NCI-H1417 (cell line): ENCODE results near the gene SHROOM4.

Source experiments
- DNase-seq, 3 experiments: peaks; one replicate each; lab custom pipeline; 2025; lab: John Stamatoyannopoulos, UW

Gene SHROOM4

GRCh38 chrX:50780144-50780543 is 33.9 kb downstream of the SHROOM4 start:
- no peak for DNase-seq

- DNase-seq = no peak
These were observed 34.3 kb downstream of the SHROOM4 start for GRCh38 chrX:50779694-50780093.

GRCh38 chrX:50778272-50778671 is 35.7 kb downstream of the SHROOM4 start:
- DNase-seq = no peak

DNA sequence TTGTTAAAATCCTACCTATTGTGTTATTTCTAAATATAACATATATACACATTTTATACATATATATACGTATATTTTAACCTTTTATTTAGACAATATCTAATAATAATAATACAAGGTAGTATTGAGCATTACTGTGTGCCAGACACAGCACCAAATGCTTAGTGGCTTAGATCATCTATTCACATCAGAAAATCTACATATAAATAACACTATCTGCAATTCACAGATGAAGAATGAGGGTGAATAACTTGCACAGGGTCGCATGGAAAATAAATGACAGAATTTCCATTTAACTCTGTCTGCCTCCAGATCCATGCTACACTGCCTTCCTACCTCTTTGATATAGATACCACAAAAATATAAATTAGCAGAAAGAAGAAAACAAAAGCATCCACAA is 37.7 kb downstream of the SHROOM4 start:
- DNase-seq = no peak

- DNase-seq = no peak
These were observed 42.6 kb downstream of the SHROOM4 start for GRCh38 chrX:50771382-50771781.

DNA sequence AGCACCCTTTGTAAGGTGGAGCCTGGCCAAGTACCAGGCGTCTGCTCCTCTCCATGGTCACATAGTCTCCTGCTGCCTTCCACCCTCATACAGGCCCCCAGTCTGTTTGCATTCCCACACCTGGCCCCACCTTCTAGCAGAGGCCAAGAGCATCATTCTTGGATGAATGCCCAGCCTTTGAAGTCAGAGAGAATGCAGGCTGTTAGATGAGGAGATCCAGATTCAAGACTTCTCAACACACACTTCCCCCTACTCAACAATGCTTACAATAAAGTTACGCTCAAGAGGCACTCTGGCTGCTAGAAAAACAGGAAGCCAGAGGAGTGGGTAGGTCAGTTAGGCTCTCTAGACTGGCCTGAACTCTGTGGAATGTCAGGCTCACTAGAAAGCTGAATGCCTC is 43.3 kb downstream of the SHROOM4 start:
- peak in 1 of 3 experiments; percentile 4 for DNase-seq

- peak in 1 of 3 experiments; percentile 15 for DNase-seq
These were observed 44.5 kb downstream of the SHROOM4 start for GRCh38 chrX:50769389-50770063.

GRCh38 chrX:50768801-50769200 is 45.2 kb downstream of the SHROOM4 start:
- DNase-seq = no peak

DNA sequence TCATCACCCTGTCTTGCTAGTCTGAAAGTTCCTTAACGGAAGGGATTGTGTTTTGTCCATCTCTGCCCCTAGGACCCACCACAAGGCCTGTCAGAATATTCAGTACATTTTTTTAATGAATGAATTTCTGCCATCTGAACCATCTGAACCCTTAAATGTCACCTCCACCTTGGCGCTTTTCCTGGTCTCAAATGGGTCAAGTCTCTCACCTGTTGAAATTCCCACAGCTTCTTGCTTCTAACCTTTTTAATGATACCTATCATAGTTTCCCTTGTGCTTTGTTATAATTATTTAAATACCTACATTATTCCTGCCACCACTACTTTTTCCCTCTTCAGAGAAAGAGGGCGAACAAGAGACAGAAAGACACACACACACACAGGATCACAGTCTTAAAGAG is 48.0 kb downstream of the SHROOM4 start:
- no peak for DNase-seq

GRCh38 chrX:50762578-50762977 is 51.4 kb downstream of the SHROOM4 start:
- DNase-seq = no peak

GRCh38 chrX:50756276-50756675 is 57.7 kb downstream of the SHROOM4 start:
- DNase-seq = no peak

DNA sequence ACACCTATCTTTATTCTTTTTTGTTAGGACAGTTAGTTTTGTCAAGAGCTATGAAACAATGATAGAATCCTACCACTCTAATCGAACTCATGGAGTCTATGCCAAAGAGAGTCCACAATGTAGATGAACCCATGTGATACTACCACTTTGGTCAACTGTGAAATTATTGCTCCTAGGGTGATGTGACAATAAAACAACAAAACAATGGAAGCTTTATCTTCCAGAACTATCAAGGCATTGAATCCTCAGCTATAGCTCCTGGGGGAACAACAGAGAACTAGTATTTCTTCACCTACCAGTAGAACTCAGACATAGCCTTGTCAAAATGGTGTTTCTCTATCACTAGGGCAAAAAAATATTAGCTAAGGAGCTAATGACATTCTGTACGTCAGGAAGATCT is 62.9 kb downstream of the SHROOM4 start:
- no peak for DNase-seq

- DNase-seq = peak in 1 of 3 experiments; percentile 19
These were observed 66.5 kb downstream of the SHROOM4 start for GRCh38 chrX:50747471-50747900.

DNA sequence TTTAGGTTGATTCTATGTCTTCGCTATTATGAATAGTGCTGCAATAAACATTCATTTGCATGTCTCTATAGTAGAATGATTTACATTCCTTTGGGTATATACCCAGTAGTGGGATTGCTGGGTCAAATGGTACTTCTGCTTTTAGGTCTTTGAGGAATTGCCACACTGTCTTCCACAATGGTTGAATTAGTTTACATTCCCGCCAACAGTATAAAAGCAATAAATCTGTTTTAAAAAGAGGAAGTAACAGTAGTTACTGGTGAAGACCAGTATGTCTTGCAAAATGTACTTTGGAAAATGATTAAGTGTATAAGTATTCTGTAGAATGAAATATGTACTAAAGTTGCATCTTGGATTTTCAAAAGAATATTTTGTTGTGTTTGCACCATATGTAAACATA is 77.3 kb downstream of the SHROOM4 start:
- DNase-seq = no peak

GRCh38 chrX:50726296-50726695 is 87.7 kb downstream of the SHROOM4 start:
- DNase-seq = no peak

DNA sequence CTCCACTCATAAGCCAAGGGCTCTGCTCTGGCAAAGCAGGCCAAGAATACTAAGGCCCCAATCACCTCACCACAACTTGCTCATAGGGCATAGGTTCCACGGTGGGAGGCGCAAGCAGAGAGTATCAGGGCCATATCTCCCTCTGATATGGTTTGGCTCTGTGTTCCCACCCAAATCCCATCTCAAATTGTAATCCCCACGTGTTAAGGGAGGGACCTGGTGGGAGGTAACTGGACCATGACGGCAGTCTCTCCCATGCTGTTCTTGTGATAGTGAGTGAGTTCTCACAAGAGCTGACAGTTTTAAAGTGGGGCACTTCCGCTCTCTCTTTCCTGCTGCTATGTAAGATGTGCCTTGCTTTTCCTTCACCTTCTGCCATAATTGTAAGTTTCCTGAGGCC is 88.7 kb downstream of the SHROOM4 start:
- DNase-seq = no peak

DNA sequence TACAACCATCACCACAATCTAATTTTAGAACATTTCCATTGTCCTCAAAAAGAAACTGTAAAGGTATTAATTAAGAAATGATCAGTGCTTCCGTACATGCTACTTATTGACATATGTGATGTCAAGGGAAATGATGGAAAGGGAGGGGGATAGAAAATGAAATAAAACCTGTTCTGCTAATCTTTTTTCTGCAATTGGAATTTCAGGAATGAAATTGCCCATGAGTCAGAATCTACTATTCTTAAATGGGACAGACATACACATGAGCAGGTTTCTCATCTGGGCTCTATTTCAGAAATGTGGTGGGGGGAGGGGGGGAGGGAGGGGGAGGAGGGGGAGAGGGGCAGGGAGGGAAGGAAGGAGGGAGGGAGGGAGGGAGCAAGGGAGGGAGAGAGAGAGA is 91.0 kb downstream of the SHROOM4 start:
- no peak for DNase-seq

DNA sequence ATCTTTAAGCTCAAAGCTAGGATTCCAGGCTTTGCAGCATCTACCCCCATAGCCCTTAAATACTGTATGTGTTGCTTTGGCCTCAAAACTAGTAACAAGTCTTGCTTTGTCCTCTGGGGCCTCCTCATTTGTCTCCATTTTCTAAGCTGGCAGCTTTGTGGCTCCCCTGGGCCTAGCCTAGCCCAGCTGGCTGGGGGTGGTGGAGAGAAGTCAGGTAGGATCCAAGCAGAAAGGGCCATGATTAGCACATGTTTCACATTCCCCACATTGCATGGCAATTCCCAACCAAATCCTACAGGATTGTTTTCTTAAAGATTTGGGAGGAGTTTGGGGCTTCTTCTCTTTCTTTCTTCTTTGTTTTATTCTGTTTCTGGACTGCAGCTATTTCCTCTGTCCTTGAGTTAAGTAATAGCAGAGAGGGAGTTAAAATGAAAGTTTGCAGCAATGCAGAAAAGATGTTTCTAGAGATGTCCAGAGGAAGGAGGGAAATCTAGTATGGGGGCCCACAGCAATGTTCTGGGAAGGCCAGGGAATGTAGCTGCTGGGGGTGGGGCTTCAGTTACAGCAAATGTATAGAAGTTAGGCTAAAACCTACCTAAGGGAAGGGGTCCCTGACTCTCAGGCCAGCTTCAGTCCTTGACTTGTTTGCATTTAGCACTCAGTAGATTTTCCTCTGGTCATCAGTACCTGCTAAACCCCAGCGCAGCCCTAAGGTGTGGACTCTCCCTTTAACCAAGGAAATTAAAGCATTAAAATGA is 92.1 kb downstream of the SHROOM4 start:
- no peak for DNase-seq

DNA sequence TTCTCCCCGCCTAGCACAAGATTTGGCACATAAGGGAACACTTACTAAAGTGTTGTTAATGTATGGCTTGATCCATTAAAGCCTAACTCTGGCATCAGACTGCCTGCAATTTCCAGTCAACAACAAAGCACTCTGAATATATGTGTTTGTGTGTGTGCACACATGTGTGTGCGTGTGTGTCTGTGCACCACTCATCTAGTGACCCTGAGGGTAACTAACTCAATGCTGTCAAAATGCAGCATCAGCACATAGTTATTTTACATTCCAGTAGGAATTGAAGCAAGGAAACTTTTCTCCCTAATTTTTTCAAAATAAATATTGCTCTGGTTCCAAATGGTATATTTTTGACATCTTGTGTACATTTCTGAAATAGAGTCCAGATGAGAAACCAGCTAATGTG is 94.4 kb downstream of the SHROOM4 start:
- no peak for DNase-seq

DNA sequence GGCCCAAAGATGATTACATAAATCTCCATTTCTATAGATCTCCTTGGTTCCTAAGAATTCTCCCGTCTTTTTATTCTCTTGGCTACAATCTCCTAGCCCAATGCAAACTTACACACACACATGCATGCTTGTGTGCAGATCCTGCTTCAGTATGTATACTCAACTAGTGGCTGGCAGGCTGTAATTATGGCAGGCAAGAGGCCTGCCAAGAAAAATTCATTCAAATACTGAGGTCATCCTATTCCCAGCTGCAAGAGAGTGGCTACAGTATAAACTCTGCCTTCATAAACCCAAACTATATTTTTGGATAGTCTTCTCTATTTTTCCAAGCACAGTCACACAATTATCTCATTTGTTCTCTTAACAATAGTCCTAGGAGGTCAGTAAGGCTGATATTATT is 95.2 kb downstream of the SHROOM4 start:
- no peak for DNase-seq

DNA sequence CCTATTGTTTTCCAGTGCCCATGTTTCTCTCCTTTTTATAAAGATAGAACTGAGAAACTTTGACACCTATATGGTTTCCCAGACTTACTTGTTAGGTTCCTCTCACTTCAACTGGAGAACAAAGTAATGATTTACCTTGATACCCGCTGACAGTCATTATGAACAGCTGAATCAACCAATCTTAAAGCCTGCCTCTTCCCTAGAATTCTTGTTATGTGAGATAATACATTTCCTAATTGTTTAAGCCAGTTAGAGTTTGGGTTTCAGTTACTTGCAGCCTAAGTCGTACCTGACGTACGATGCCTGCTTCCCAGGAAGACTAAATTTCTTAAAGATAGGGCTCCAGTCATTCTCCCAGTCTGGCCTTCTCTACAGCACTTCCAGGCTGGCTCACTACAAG is 97.3 kb downstream of the SHROOM4 start:
- no peak for DNase-seq

- DNase-seq = no peak
These were observed 101.2 kb downstream of the SHROOM4 start for GRCh38 chrX:50712777-50713176.

- no peak for DNase-seq
These were observed 102.1 kb downstream of the SHROOM4 start for GRCh38 chrX:50711907-50712306.
